ENCODE data around the gene ZSCAN18. TPM values are rescaled to one million over a fixed set of nuclear protein-coding genes. Genes with fewer than 3 reads are reported as not detected.

The ZSCAN18 gene
- total and polyA plus RNA-seq, 4 donors = 22.1 to 123 (median 53.0) TPM

DNA sequence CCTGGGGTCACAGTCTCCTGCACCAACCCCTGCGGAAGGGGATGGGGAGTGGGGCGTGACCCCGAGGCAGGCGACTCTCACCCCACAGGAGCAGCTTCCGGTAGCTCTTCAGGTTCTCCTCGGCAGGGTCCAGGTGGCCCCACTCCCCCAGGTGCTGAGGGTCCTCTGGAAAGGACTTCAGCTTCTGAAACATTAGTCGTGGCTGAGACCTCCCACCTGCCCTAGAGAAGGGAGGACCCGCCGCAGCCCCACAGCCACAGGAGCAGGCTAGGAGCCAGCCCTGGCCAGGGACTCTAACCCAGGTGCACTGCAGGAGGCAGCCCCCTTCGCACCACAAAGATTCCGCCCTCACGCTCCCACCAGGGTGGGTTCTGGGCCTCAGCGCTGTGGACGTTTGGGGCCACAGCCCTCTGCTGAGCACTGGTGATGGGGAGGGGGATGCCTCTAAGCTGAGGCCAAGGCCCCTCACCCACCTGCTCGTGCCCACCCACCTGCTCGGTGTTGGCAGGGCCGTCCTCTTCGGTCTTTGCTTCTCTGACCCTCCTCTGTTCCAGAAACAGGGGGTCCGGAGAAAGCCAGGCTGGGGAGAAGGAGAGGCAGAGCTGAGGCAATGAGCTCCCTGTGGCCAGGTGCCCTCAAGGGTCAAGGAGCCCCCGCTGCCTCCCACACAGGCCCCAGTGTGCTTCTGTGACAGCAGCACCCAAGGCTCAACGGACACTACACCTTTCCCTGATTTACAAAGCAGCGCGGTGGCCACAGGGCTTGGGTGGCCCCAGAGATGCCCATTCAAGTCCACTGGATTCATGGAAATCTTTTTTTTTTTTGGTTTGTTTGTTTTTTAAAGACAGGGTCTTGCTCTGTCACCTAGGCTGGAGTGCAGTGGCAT lies 11.0 kb downstream of the ZSCAN18 start:
- Histone ChIP-seq H3K9ac (ENCODE audit: insufficient read depth in 1 of 2, low read length in 2 of 2) (no peak overlapping the region), H3K4me3 (no peak overlapping the region), H3K9me3 (ENCODE audit: control insufficient read depth in 4 of 4, insufficient read depth in 3 of 4, low read length in 3 of 4) (peaks cover 0 to 74% (median 9%) of the 10 kb centered on the region in 4 donors), H3K4me1 (ENCODE audit: control insufficient read depth in 5 of 5, insufficient read depth in 5 of 5, low read length in 5 of 5) (no peaks in the 10 kb centered on the region), H3K36me3 (ENCODE audit: control insufficient read depth in 4 of 4, insufficient read depth in 4 of 4, low read length in 4 of 4) (peaks cover 16 to 59% (median 36%) of the 10 kb centered on the region in 4 donors), H3K27me3 (ENCODE audit: control insufficient read depth in 3 of 3, insufficient read depth in 3 of 3, low read length in 2 of 3) (no peaks in the 10 kb centered on the region), H3K27ac (ENCODE audit: low read depth in 1 of 2, low read length in 1 of 2) (no peak overlapping the region)
- 95% methylated on average over 23 of the region's 23 CpGs for WGBS, 2 donors
- no peak for ATAC-seq (ENCODE audit: insufficient read depth, low FRiP score)
- DNase-seq = no peak
- TF ChIP-seq, protein P1, sequence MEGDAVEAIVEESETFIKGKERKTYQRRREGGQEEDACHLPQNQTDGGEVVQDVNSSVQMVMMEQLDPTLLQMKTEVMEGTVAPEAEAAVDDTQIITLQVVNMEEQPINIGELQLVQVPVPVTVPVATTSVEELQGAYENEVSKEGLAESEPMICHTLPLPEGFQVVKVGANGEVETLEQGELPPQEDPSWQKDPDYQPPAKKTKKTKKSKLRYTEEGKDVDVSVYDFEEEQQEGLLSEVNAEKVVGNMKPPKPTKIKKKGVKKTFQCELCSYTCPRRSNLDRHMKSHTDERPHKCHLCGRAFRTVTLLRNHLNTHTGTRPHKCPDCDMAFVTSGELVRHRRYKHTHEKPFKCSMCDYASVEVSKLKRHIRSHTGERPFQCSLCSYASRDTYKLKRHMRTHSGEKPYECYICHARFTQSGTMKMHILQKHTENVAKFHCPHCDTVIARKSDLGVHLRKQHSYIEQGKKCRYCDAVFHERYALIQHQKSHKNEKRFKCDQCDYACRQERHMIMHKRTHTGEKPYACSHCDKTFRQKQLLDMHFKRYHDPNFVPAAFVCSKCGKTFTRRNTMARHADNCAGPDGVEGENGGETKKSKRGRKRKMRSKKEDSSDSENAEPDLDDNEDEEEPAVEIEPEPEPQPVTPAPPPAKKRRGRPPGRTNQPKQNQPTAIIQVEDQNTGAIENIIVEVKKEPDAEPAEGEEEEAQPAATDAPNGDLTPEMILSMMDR (IDR thresholded peaks at IDR 0.05; ENCODE audit: control extremely low read depth, extremely low read depth) = no peak

DNA sequence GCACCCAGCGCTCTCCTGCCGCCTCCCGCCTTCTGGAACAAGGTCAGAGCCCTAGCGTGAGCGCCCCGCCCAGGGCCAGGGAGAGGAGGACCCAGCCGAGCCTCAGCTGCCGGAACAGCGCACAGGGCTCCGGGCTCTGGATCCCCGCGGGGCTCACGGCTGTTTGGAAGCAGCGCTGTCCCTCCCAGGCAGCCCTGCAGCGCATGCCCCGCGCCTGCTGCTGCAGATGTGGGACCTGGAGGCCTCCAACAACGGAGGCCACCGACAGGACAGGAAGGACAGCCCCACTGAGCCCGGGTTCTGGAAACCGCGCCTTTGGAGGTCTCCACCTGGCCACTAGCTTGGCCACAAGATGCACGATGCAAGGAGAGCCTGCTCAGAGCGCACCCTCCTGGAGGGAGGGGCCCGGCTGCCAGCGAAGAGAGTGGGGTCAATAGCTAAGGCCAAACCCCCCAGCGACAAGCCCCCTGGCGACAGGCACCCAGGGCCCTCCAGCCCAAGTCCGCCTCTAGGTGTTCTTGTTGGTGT lies 12.6 kb downstream of the ZSCAN18 start:
- Histone ChIP-seq H3K27ac (ENCODE audit: low read depth in 1 of 2, low read length in 1 of 2) (no peak overlapping the region), H3K36me3 (ENCODE audit: control insufficient read depth in 4 of 4, insufficient read depth in 4 of 4, low read length in 4 of 4) (peaks cover 16 to 59% (median 36%) of the 10 kb centered on the region in 4 donors), H3K27me3 (ENCODE audit: control insufficient read depth in 3 of 3, insufficient read depth in 3 of 3, low read length in 2 of 3) (no peaks in the 10 kb centered on the region), H3K9ac (ENCODE audit: insufficient read depth in 1 of 2, low read length in 2 of 2) (no peak overlapping the region), H3K9me3 (ENCODE audit: control insufficient read depth in 4 of 4, insufficient read depth in 3 of 4, low read length in 3 of 4) (peaks cover 0 to 74% (median 12%) of the 10 kb centered on the region in 4 donors), H3K4me1 (ENCODE audit: control insufficient read depth in 5 of 5, insufficient read depth in 5 of 5, low read length in 5 of 5) (no peaks in the 10 kb centered on the region), H3K4me3 (no peak overlapping the region)
- DNase-seq (no peak), ATAC-seq (ENCODE audit: insufficient read depth, low FRiP score) (no peak)
- 94% methylated on average over 29 of the region's 29 CpGs for WGBS, 2 donors
- TF ChIP-seq, protein P1 (IDR thresholded peaks at IDR 0.05; ENCODE audit: control extremely low read depth, extremely low read depth) = no peak

DNA sequence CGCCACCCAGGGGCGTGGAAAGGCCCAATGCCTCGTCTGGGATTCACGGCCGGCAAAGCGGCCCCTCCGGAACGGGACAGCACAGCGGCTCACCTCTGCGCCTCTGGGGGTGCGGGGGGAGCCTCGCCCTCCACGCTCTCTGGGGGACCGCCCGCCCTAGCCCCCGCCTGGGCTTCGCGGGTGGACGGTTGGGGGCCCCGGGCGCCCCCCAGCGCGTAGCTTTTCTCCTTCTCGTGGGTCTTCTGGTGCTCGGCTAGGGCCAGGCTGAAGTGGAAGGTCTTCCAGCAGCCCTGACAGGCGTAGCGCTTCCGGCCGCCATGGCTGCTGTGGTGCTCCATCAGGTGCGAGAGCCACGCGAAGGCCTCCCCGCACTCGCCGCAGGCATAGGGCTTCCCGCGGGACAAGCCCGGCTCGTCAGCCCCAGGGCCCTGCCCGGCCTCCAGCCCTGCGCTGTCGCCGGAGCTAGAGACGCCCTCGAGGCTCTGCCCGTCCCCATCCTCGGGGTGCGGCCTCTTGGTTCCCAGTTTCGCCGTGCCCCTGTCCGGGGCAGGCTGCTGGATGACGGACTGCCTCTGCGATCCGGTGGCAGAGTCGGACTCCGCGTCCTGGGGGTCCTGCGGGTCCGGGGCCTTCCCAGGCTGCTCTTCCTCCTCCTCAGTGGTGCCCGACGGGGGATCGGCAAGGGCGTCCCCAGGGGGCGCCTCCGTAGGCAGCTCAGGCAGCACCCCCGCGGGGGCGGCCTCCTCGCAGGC lies 13.3 kb downstream of the ZSCAN18 start:
- H3K9me3 ChIP-seq (ENCODE audit: control insufficient read depth in 4 of 4, insufficient read depth in 3 of 4, low read length in 3 of 4) = peaks cover 0 to 73% (median 12%) of the 10 kb centered on the region in 4 donors
- no peak overlapping the region for H3K4me3 ChIP-seq
- H3K27me3 ChIP-seq (ENCODE audit: control insufficient read depth in 3 of 3, insufficient read depth in 3 of 3, low read length in 2 of 3) = no peaks in the 10 kb centered on the region
- H3K9ac ChIP-seq (ENCODE audit: insufficient read depth in 1 of 2, low read length in 2 of 2) = no peak overlapping the region
- 97 to 98% methylated on average over 65 to 69 of the region's 69 CpGs for WGBS, 2 donors
- no peak for DNase-seq
- ATAC-seq (ENCODE audit: insufficient read depth, low FRiP score) = no peak
- peaks cover 16 to 57% (median 35%) of the 10 kb centered on the region in 4 donors for H3K36me3 ChIP-seq (ENCODE audit: control insufficient read depth in 4 of 4, insufficient read depth in 4 of 4, low read length in 4 of 4)
- no peak overlapping the region for H3K27ac ChIP-seq (ENCODE audit: low read depth in 1 of 2, low read length in 1 of 2)
- TF ChIP-seq, protein P1 (IDR thresholded peaks at IDR 0.05; ENCODE audit: control extremely low read depth, extremely low read depth) = no peak
- H3K4me1 ChIP-seq (ENCODE audit: control insufficient read depth in 5 of 5, insufficient read depth in 5 of 5, low read length in 5 of 5) = no peaks in the 10 kb centered on the region

All from lung (tissue), 12 donors.